SKM-1 treated with dmso at 0.1 percent for 144 hours (cell line): ENCODE measurements around the gene C10orf67.

Experiments used
- DNase-seq: peaks from one replicate; lab custom pipeline; 2025; ENCODE audit not compliant: unreplicated experiment; lab: John Stamatoyannopoulos, UW

Gene C10orf67

GRCh38 chr10:23199768-23200511, 144.7 kb downstream of the C10orf67 start:
- DNase-seq: no peak

GRCh38 chr10:23198940-23199767, 145.4 kb downstream of the C10orf67 start:
- no peak for DNase-seq

GRCh38 chr10:23198610-23198939, 146.0 kb downstream of the C10orf67 start:
- no peak for DNase-seq

DNA sequence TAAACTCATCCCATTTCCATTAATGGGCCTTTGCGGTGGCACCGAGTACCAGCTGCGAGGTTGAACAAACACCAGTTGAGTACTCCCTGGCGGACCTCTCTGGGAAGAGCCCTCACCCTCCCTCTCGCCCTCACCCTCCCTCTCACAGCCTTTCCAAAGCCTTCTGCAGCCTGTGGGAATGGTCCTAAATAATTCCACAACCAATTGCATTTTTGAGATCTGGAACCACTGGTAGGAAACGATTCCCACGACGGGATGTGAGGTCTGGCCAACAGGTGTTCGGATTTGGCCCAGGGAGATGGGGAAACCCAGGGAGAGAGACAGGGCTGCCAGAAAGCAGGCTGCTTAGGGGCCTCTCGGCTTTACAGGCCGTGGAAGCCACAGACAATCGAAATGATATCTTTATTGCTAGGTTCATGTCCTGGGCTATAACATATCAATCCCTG, 147.2 kb downstream of the C10orf67 start:
- no peak for DNase-seq

- DNase-seq: no peak
These were observed 147.7 kb downstream of the C10orf67 start for GRCh38 chr10:23196915-23197314.

DNA sequence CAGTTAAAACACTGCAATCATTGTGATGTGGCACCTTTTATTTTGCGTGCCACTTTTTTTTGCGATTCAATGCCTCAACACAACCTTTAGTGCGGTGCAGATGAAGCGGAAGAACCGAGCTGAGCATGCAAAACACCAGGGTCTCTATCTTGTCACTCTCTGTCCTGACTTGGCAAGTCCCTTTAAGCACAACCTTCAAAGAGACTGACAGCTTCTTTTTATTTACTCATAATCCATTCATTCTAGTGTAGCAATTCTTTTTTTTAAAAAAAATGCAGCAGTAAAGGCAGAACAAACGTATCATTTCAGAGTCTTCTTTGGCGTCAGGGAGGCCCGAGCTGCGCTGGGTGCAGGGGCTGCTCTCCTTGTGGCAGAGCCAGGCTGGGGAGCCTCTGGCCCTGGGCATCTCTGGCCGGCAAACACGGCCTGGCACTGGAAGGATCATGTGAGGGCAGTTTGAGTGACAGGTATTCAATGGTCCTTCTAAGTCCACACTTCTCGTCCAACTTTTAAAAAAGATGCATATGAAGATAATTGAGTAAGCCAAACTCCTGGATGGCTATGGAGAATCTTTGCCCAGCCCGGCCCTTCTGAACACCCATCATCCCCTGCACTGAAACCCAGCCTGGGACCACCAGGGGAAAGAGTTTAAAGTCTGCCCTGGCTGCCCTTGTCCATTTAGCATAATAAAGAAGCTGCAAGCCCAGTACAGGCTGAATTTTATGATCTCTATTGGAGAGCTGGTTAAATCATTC, 148.6 kb downstream of the C10orf67 start:
- no peak for DNase-seq

GRCh38 chr10:23194966-23195845, 149.4 kb downstream of the C10orf67 start:
- no peak for DNase-seq

- no peak for DNase-seq
These were observed 150.1 kb downstream of the C10orf67 start for GRCh38 chr10:23194471-23194965.

GRCh38 chr10:23193435-23194074, 151.0 kb downstream of the C10orf67 start:
- DNase-seq: no peak

DNA sequence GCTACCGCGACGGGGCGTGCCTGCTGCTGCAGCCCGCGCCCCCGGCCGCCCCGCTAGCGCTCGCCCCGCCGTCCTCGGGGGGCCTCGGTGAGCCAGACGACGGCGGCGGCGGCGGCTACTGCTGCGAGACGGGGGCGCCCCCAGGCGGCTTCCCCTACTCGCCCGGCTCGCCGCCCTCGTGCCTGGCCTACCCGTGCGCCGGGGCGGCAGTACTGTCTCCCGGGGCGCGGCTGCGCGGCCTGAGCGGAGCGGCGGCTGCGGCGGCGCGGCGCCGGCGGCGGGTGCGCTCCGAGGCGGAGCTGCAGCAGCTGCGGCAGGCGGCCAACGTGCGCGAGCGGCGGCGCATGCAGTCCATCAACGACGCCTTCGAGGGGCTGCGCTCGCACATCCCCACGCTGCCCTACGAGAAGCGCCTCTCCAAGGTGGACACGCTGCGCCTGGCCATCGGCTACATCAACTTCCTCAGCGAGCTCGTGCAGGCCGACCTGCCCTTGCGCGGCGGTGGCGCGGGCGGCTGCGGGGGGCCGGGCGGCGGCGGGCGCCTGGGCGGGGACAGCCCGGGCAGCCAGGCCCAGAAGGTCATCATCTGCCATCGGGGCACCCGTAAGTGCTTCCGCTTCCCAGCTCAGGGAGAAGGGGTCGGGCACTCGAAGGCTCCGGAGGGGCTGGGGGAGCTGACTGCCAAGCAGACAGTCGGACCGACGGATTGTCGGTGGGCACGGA, 151.7 kb downstream of the C10orf67 start:
- no peak for DNase-seq

GRCh38 chr10:23191764-23192711, 152.6 kb downstream of the C10orf67 start, which contains the start of gene PTF1A:
PTF1A (plus strand) TSS chr10:23192312; CDS start chr10:23192531, 219 bp downstream.
- no peak for DNase-seq

GRCh38 chr10:23190872-23191763, 153.5 kb downstream of the C10orf67 start:
- no peak for DNase-seq

GRCh38 chr10:23189024-23189423, 155.6 kb downstream of the C10orf67 start:
- DNase-seq: no peak

DNA sequence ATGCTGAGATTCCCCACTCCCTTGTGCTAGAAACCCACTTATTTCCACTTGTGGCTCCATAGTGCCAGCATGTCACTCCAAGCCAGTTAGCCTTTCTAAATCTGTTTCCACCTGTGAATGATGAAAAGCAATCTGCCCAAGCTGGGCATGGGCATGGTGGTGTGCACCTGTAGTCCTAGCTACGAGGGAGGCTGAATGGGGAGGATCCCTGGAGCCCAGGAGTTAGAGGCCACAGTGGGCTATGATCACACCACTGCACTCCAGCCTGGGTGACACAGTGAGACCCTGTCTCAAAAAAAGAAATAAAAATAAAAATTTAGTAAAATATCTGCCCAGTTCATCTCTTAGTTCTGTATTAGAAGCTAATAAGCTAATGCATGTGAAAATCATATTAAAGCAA, 157.4 kb downstream of the C10orf67 start:
- DNase-seq: no peak

GRCh38 chr10:23186697-23187096, 157.9 kb downstream of the C10orf67 start:
- no peak for DNase-seq

- DNase-seq: no peak
These were observed 158.4 kb downstream of the C10orf67 start for GRCh38 chr10:23186178-23186577.

DNA sequence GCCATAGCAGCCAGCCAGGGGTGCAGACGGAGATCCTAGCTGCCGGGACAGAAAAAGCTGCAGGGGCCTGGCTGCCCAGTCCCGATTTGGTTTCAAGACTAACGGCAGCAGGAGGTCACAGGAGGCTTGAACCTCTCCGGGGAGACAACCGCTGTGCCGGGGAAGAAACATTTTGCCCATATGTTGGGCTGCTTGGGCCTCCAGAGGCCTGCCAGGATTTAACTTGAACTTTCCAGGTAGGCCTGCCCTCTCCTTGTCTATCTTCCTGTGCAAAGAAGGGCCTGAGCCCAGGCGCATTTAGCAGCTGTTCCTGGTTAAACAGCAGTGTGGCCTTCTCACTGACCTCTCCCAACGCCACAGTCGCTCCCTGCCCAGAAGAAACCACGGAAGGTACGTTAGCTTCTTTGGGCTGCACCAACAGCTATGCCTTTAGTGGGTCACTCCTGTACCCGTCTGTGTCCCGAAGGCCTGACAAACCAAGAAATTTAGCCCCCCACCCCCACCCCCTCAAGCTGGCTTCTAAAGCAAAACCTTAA, 169.6 kb downstream of the C10orf67 start:
- no peak for DNase-seq
